Measurements from ENCODE around the gene SAMSN1. TPM values are rescaled to one million over a fixed set of nuclear protein-coding genes. Genes with fewer than 3 reads are reported as not detected.

The SAMSN1 gene
- total RNA-seq, 2 donors from 2014 or later: 74.5 to 89.4 TPM

- ATAC-seq (no peak), DNase-seq (ENCODE audit: low spot score in 2 of 2) (no peak)
- Mint-ChIP-seq H3K36me3 (peaks cover 27 to 55% of the 10 kb centered on the region in 2 donors), H3K27ac (peak overlapping the region; percentile 18 to 97), H3K9me3 (peaks cover 17 to 20% of the 10 kb centered on the region in 2 donors)
These were observed 61.7 kb downstream of the SAMSN1 start for GRCh38 chr21:14484188-14485009.

GRCh38 chr21:14483296-14483695 lies 62.8 kb downstream of the SAMSN1 start:
- DNase-seq (ENCODE audit: low spot score in 2 of 2) (no peak), ATAC-seq (no peak)
- Mint-ChIP-seq H3K27ac (peak overlapping the region; percentile 38 to 97), H3K9me3 (peaks cover 17 to 24% of the 10 kb centered on the region in 2 donors), H3K36me3 (peaks cover 27 to 55% of the 10 kb centered on the region in 2 donors)

- Mint-ChIP-seq H3K36me3 (peaks cover 27 to 52% of the 10 kb centered on the region in 2 donors), H3K9me3 (peaks cover 17 to 24% of the 10 kb centered on the region in 2 donors), H3K27ac (peak overlapping the region; percentile 94 to 97)
- DNase-seq (ENCODE audit: low spot score in 2 of 2) (no peak), ATAC-seq (peak; percentile 59 to 82)
These were observed 64.0 kb downstream of the SAMSN1 start for GRCh38 chr21:14482165-14482564.

GRCh38 chr21:14480411-14481031 lies 65.6 kb downstream of the SAMSN1 start:
- peaks cover 17 to 26% of the 10 kb centered on the region in 2 donors for H3K9me3 Mint-ChIP-seq
- H3K27ac Mint-ChIP-seq: peak overlapping the region; percentile 94 to 97
- ATAC-seq: peak in 1 of 2 donors; percentile 11
- DNase-seq (ENCODE audit: low spot score in 2 of 2): no peak
- peaks cover 27 to 38% of the 10 kb centered on the region in 2 donors for H3K36me3 Mint-ChIP-seq

- H3K36me3 Mint-ChIP-seq: peaks cover 19 to 26% of the 10 kb centered on the region in 2 donors
- H3K27ac Mint-ChIP-seq: peak overlapping the region; percentile 13 to 38
- no peak for ATAC-seq
These were observed 66.8 kb downstream of the SAMSN1 start for GRCh38 chr21:14479241-14479786.

GRCh38 chr21:14477841-14478240 lies 68.3 kb downstream of the SAMSN1 start:
- peaks cover 5 to 12% of the 10 kb centered on the region in 2 donors for H3K36me3 Mint-ChIP-seq
- ATAC-seq: no peak
- peak overlapping the region in 1 of 2 donors; percentile 15 for H3K27ac Mint-ChIP-seq
- no peak for DNase-seq (ENCODE audit: low spot score in 2 of 2)
- peaks cover 4 to 9% of the 10 kb centered on the region in 2 donors for H3K9me3 Mint-ChIP-seq

More at GRCh38 chr21:14479241-14479786, 66.8 kb downstream of the SAMSN1 start:
- H3K9me3 Mint-ChIP-seq: peaks cover 14 to 19% of the 10 kb centered on the region in 2 donors
- no peak for DNase-seq (ENCODE audit: low spot score in 2 of 2)

GRCh38 chr21:14477133-14477532 lies 69.0 kb downstream of the SAMSN1 start:
- ATAC-seq: no peak
- Mint-ChIP-seq H3K27ac (peak overlapping the region in 1 of 2 donors; percentile 15), H3K9me3 (peaks cover 3 to 9% of the 10 kb centered on the region in 2 donors), H3K36me3 (peaks cover 4 to 11% of the 10 kb centered on the region in 2 donors)
- no peak for DNase-seq (ENCODE audit: low spot score in 2 of 2)

GRCh38 chr21:14474995-14475394 lies 71.1 kb downstream of the SAMSN1 start:
- DNase-seq (ENCODE audit: low spot score in 2 of 2) (no peak), ATAC-seq (no peak)
- H3K27ac Mint-ChIP-seq: no peak overlapping the region
- H3K36me3 Mint-ChIP-seq: peaks cover 0 to 14% of the 10 kb centered on the region in 2 donors
- H3K9me3 Mint-ChIP-seq: peaks cover 0 to 17% of the 10 kb centered on the region in 2 donors

- no peak overlapping the region for H3K27ac Mint-ChIP-seq
- H3K36me3 Mint-ChIP-seq: peaks cover 0 to 14% of the 10 kb centered on the region in 2 donors
- ATAC-seq (no peak), DNase-seq (ENCODE audit: low spot score in 2 of 2) (no peak)
- H3K9me3 Mint-ChIP-seq: peaks cover 0 to 21% of the 10 kb centered on the region in 2 donors
These were observed 76.5 kb downstream of the SAMSN1 start for GRCh38 chr21:14469641-14470040.

GRCh38 chr21:14466715-14467114 lies 79.4 kb downstream of the SAMSN1 start:
- Mint-ChIP-seq H3K9me3 (peaks cover 0 to 21% of the 10 kb centered on the region in 2 donors), H3K36me3 (peaks cover 0 to 20% of the 10 kb centered on the region in 2 donors), H3K27ac (no peak overlapping the region)
- ATAC-seq (no peak), DNase-seq (ENCODE audit: low spot score in 2 of 2) (no peak)

GRCh38 chr21:14457762-14458161 lies 88.4 kb downstream of the SAMSN1 start:
- peaks cover 0 to 24% of the 10 kb centered on the region in 2 donors for H3K36me3 Mint-ChIP-seq
- ATAC-seq (no peak), DNase-seq (ENCODE audit: low spot score in 2 of 2) (no peak)
- H3K27ac Mint-ChIP-seq: no peak overlapping the region
- H3K9me3 Mint-ChIP-seq: peaks cover 0 to 13% of the 10 kb centered on the region in 2 donors

- peaks cover 0 to 20% of the 10 kb centered on the region in 2 donors for H3K36me3 Mint-ChIP-seq
- ATAC-seq (no peak), DNase-seq (ENCODE audit: low spot score in 2 of 2) (no peak)
- H3K9me3 Mint-ChIP-seq: peaks cover 0 to 13% of the 10 kb centered on the region in 2 donors
- H3K27ac Mint-ChIP-seq: no peak overlapping the region
These were observed 89.2 kb downstream of the SAMSN1 start for GRCh38 chr21:14456911-14457310.

GRCh38 chr21:14454016-14455009 lies 91.8 kb downstream of the SAMSN1 start:
- H3K27ac Mint-ChIP-seq: peak overlapping the region; percentile 95 to 99
- ATAC-seq: peak; percentile 27 to 78
- peaks cover 0 to 6% of the 10 kb centered on the region in 2 donors for H3K9me3 Mint-ChIP-seq
- H3K36me3 Mint-ChIP-seq: peaks cover 0 to 21% of the 10 kb centered on the region in 2 donors
- no peak for DNase-seq (ENCODE audit: low spot score in 2 of 2)

GRCh38 chr21:14453339-14454015 lies 92.6 kb downstream of the SAMSN1 start:
- peak in 1 of 2 donors; percentile 41 for DNase-seq (ENCODE audit: low spot score in 2 of 2)
- Mint-ChIP-seq H3K36me3 (peaks cover 0 to 25% of the 10 kb centered on the region in 2 donors), H3K27ac (peak overlapping the region; percentile 95 to 99), H3K9me3 (peaks cover 0 to 5% of the 10 kb centered on the region in 2 donors)
- ATAC-seq: peak; percentile 87 to 95

GRCh38 chr21:14452727-14453241 lies 93.3 kb downstream of the SAMSN1 start:
- DNase-seq (ENCODE audit: low spot score in 2 of 2): no peak
- Mint-ChIP-seq H3K27ac (peak overlapping the region; percentile 95 to 99), H3K9me3 (peaks cover 0 to 5% of the 10 kb centered on the region in 2 donors), H3K36me3 (peaks cover 0 to 30% of the 10 kb centered on the region in 2 donors)
- ATAC-seq: peak in 1 of 2 donors; percentile 29

Data from activated naive CD4-positive, alpha-beta T cell treated with anti-CD3 and anti-CD28 coated beads, Interleukin-2, amount 50 U/mL, for 72 hours (primary cell).